B cell (primary cell): ENCODE data around the gene TRAPPC3L. TPM values are rescaled to one million over a fixed set of nuclear protein-coding genes. Genes with fewer than 3 reads are reported as not detected.

Experiments used
- ATAC-seq: fragments of 200-7000 bp; cut with Tn5 transposase; one replicate; pipeline ENCODE4 v1.10.0; 2021; ENCODE audit warnings: low read depth, mild to moderate bottlenecking, moderate number of reproducible peaks, moderate library complexity
- CTCF ChIA-PET: fragments of 350-600 bp; sonication (Branson Sonifier 250); formaldehyde crosslinking; loops from one replicate; lab custom pipeline; 2021; ENCODE audit warnings: antibody characterized with exemption, inconsistent platforms; lab: Charles Lee
- POLR2A ChIA-PET: fragments of 350-600 bp; sonication (Branson Sonifier 250); formaldehyde crosslinking; loops from one replicate; lab custom pipeline; 2021; ENCODE audit warnings: antibody characterized with exemption; lab: Charles Lee
- DNase-seq: peaks from one replicate; pipeline ENCODE4 v3.0.0; 2013
- H2AFZ ChIP-seq: 2 replicates; pipeline ENCODE4 v1.6.1; 2012; ENCODE audit warnings: mild to moderate bottlenecking, low read depth, low read length; ENCODE audit not compliant: insufficient read depth, poor library complexity, severe bottlenecking
- H3K27ac ChIP-seq, 2 donors: 1 replicate in 1 of 2; 2 replicates in 1 of 2; pipeline ENCODE4 v1.5.1; 2012 to 2013; ENCODE audit warnings: low read length in 2 of 2, mild to moderate bottlenecking in 2 of 2, moderate library complexity in 1 of 2
- H3K27me3 ChIP-seq, 4 experiments: fragments of 200-600 bp in 1 of 4; sonication (generic) in 1 of 4; replicated peaks in 1 of 4; 1 replicate in 2 of 4; 2 replicates in 2 of 4; pipeline versions ENCODE4 v1.6.1 to v1.7.0; 2013 to 2016; ENCODE audit warnings: low read length in 3 of 4, mild to moderate bottlenecking in 2 of 4, mixed read lengths in 1 of 4, moderate library complexity in 1 of 4; ENCODE audit not compliant: insufficient read depth in 4 of 4, control insufficient read depth in 3 of 4; ENCODE audit errors: control extremely low read depth in 1 of 4
- H3K36me3 ChIP-seq, 2 experiments: replicated peaks in 1 of 2; 1 replicate in 1 of 2; 2 replicates in 1 of 2; pipeline versions ENCODE4 v1.6.1 to v1.7.1; 2013; ENCODE audit warnings: low read length in 1 of 2; ENCODE audit not compliant: insufficient read depth in 2 of 2, control insufficient read depth in 1 of 2; ENCODE audit errors: control extremely low read depth in 1 of 2, extremely low read depth in 1 of 2
- H3K4me1 ChIP-seq, 2 donors: fragments of 200-600 bp in 1 of 2; sonication (generic) in 1 of 2; 1 replicate in 1 of 2; 2 replicates in 1 of 2; pipeline versions ENCODE4 v1.5.1 to v1.6.1; 2013 to 2017; ENCODE audit warnings: low read length in 2 of 2; ENCODE audit not compliant: control insufficient read depth in 2 of 2, insufficient read depth in 2 of 2
- H3K4me2 ChIP-seq: replicated peaks from 2 replicates; pipeline ENCODE3; 2012; ENCODE audit warnings: mild to moderate bottlenecking, low read depth, low read length; ENCODE audit not compliant: poor library complexity, severe bottlenecking
- H3K4me3 ChIP-seq, 5 experiments: fragments of 200-600 bp in 1 of 5; sonication (generic) in 1 of 5; 1 replicate in 3 of 5; 2 replicates in 2 of 5; pipeline versions ENCODE4 v1.5.1 to v1.7.0; 2011 to 2016; ENCODE audit warnings: low read length in 4 of 5, mild to moderate bottlenecking in 4 of 5, low read depth in 2 of 5, control low read depth in 1 of 5, moderate library complexity in 1 of 5; ENCODE audit not compliant: insufficient read depth in 1 of 5; ENCODE audit errors: control extremely low read depth in 1 of 5, extremely low read depth in 1 of 5
- H3K79me2 ChIP-seq: fragments of 200-600 bp; sonication (generic); one replicate; pipeline ENCODE4 v1.6.0; 2016; ENCODE audit warnings: low read length; ENCODE audit not compliant: control insufficient read depth, insufficient read depth
- H3K9ac ChIP-seq: fragments of 200-600 bp; sonication (generic); 2 replicates; pipeline ENCODE4 v1.6.1; 2017; ENCODE audit warnings: mild to moderate bottlenecking, low read length, moderate library complexity
- H3K9me3 ChIP-seq, 3 donors: one replicate each; pipeline versions ENCODE4 v1.6.1 to v1.7.1; 2013; ENCODE audit warnings: low read length in 2 of 3; ENCODE audit not compliant: control insufficient read depth in 2 of 3, insufficient read depth in 1 of 3; ENCODE audit errors: control extremely low read depth in 1 of 3
- H4K20me1 ChIP-seq: 2 replicates; pipeline ENCODE4 v1.6.0; 2012; ENCODE audit warnings: mild to moderate bottlenecking, low read length; ENCODE audit not compliant: insufficient read depth, control insufficient read depth, poor library complexity, severe bottlenecking
- H3K27ac Mint-ChIP-seq: one replicate; pipeline ENCODE4 v1.8.0; 2021; ENCODE audit warnings: mixed read lengths
- H3K27me3 Mint-ChIP-seq: one replicate; pipeline ENCODE4 v1.8.0; 2021; ENCODE audit warnings: mixed read lengths
- H3K4me1 Mint-ChIP-seq: one replicate; pipeline ENCODE4 v1.8.0; 2021; ENCODE audit warnings: mixed read lengths
- H3K4me3 Mint-ChIP-seq: one replicate; pipeline ENCODE4 v1.8.0; 2021; ENCODE audit warnings: mixed read lengths
- H3K9me3 Mint-ChIP-seq: one replicate; pipeline ENCODE4 v1.8.0; 2022; ENCODE audit warnings: mixed read lengths; ENCODE audit not compliant: insufficient read depth
- EZH2 ChIP-seq: IDR thresholded peaks from 2 replicates; pipeline ENCODE4 v1.6.1; 2012; ENCODE audit warnings: borderline replicate concordance, low read depth, mild to moderate bottlenecking, moderate library complexity, low read length; ENCODE audit not compliant: insufficient read depth, poor library complexity, severe bottlenecking
- WGBS: methylation state at CpG from one replicate; pipeline ENCODE4 v1.1.5; 2013; ENCODE audit warnings: missing lambda C conversion rate; ENCODE audit not compliant: insufficient coverage; 5-methylcytosine and 5-hydroxymethylcytosine counted together
- intact Hi-C: fragments of 100-400 bp; cut with micrococcal nuclease; formaldehyde crosslinking; loops from one replicate; pipeline ENCODE4 v1.10.0; 2022
- polyA plus RNA-seq: library from polyadenylated mRNA; depleted of rRNA; stranded (reverse); fragments of >200 nt; gene quantifications from 2 replicates; pipeline ENCODE4 v1.2.3, GENCODE V29; 2012
- total RNA-seq, 2 donors: library from RNA; stranded (reverse); fragments of 120-200 nt in 1 of 2; gene quantifications; 1 replicate in 1 of 2; 2 replicates in 1 of 2; pipeline versions ENCODE4 v1.2.3 to v1.2.4, GENCODE V29; 2013 to 2022
- TF ChIP-seq, protein P1 (sequence below): fragments of 200-600 bp; IDR thresholded peaks from one replicate; pipeline ENCODE4 v1.8.0; 2022; ENCODE audit warnings: antibody characterized with exemption, mild to moderate bottlenecking

The TRAPPC3L gene
- total and polyA plus RNA-seq, 2 donors (not counting 1 experiment from before 2014, with no cell fraction given), result not detected

- H3K27ac ChIP-seq, result peak within 1 kb of the TSS in 1 of 2 donors; percentile 5
- peak within 1 kb of the TSS; percentile 4 for H3K4me2 ChIP-seq
- H3K9me3 Mint-ChIP-seq, result peaks cover 9% of the 10 kb centered on the region
- peak within 1 kb of the TSS; percentile 43 for H2AFZ ChIP-seq
- H3K9ac ChIP-seq, result no peak within 1 kb of the TSS
- POLR2A ChIA-PET, result no interaction called here
- H3K9me3 ChIP-seq, result peaks cover 0 to 4% (median 0%) of the 10 kb centered on the region in 3 donors
- peaks cover 5 to 6% of the 10 kb centered on the region in 2 donors for H3K4me1 ChIP-seq
- no peak for ATAC-seq
- no peak within 1 kb of the TSS for H3K4me3 ChIP-seq
- no peak within 1 kb of the TSS for H3K27ac Mint-ChIP-seq
- DNase-seq, result no peak
- intact Hi-C loops, result no loop called here
- no peaks in the 10 kb centered on the region for H3K27me3 Mint-ChIP-seq
- H3K36me3 ChIP-seq, result no peaks in the 10 kb centered on the region
- H3K27me3 ChIP-seq, result no peaks in the 10 kb centered on the region
- CTCF ChIA-PET, result interaction anchor here (1.0 to 4.5 kb wide), 5 partner anchors 21 to 224 kb away, joined by 3 to 21 read pairs (median 4); no protein-coding TSS in a partner anchor
- no peaks in the 10 kb centered on the region for H4K20me1 ChIP-seq
- H3K79me2 ChIP-seq, result no peaks in the 10 kb centered on the region
- WGBS, result 89% methylated on average over 8 of the region's 10 CpGs
- H3K4me1 Mint-ChIP-seq, result peaks cover 18% of the 10 kb centered on the region
- no peak for TF ChIP-seq EZH2
- TF ChIP-seq, protein P1, sequence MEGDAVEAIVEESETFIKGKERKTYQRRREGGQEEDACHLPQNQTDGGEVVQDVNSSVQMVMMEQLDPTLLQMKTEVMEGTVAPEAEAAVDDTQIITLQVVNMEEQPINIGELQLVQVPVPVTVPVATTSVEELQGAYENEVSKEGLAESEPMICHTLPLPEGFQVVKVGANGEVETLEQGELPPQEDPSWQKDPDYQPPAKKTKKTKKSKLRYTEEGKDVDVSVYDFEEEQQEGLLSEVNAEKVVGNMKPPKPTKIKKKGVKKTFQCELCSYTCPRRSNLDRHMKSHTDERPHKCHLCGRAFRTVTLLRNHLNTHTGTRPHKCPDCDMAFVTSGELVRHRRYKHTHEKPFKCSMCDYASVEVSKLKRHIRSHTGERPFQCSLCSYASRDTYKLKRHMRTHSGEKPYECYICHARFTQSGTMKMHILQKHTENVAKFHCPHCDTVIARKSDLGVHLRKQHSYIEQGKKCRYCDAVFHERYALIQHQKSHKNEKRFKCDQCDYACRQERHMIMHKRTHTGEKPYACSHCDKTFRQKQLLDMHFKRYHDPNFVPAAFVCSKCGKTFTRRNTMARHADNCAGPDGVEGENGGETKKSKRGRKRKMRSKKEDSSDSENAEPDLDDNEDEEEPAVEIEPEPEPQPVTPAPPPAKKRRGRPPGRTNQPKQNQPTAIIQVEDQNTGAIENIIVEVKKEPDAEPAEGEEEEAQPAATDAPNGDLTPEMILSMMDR, result no peak
- H3K4me3 Mint-ChIP-seq, result no peak within 1 kb of the TSS
Measured at GRCh38 chr6:116511424-116512110, 33.9 kb downstream of the TRAPPC3L start, which contains the start of gene CALHM5. Gene CALHM5 (plus strand): TSS chr6:116511639. CDS start chr6:116511697, 58 bp downstream.

GRCh38 chr6:116508527-116508926 lies 37.0 kb downstream of the TRAPPC3L start:
- H3K9me3 Mint-ChIP-seq, result peaks cover 9% of the 10 kb centered on the region
- no peaks in the 10 kb centered on the region for H3K27me3 ChIP-seq
- intact Hi-C loops, result no loop called here
- H4K20me1 ChIP-seq, result no peaks in the 10 kb centered on the region
- DNase-seq (no peak), ATAC-seq (no peak)
- H3K4me3 ChIP-seq, result no peak overlapping the region
- H3K4me2 ChIP-seq, result no peak overlapping the region
- H3K4me3 Mint-ChIP-seq, result no peak overlapping the region
- H3K36me3 ChIP-seq, result no peaks in the 10 kb centered on the region
- no peak overlapping the region for H3K9ac ChIP-seq
- no peaks in the 10 kb centered on the region for H3K79me2 ChIP-seq
- H3K27ac ChIP-seq, result no peak overlapping the region
- no peak overlapping the region for H2AFZ ChIP-seq
- TF ChIP-seq EZH2, result no peak
- TF ChIP-seq, protein P1, result no peak
- H3K27me3 Mint-ChIP-seq, result no peaks in the 10 kb centered on the region
- POLR2A ChIA-PET, result no interaction called here
- H3K4me1 ChIP-seq, result peaks cover 5 to 6% of the 10 kb centered on the region in 2 donors
- peaks cover 0 to 4% (median 0%) of the 10 kb centered on the region in 3 donors for H3K9me3 ChIP-seq
- CTCF ChIA-PET, result no interaction called here
- peaks cover 22% of the 10 kb centered on the region for H3K4me1 Mint-ChIP-seq
- no peak overlapping the region for H3K27ac Mint-ChIP-seq
